ENCODE measurements around the gene HSPA8. TPM values are rescaled to one million over a fixed set of nuclear protein-coding genes. Genes with fewer than 3 reads are reported as not detected.
A peak's percentile ranks its signal among the peaks of the same experiment; 100 is the strongest.

The HSPA8 gene
- total RNA-seq, 1 experiment from 2014 or later = 1,124 TPM

DNA sequence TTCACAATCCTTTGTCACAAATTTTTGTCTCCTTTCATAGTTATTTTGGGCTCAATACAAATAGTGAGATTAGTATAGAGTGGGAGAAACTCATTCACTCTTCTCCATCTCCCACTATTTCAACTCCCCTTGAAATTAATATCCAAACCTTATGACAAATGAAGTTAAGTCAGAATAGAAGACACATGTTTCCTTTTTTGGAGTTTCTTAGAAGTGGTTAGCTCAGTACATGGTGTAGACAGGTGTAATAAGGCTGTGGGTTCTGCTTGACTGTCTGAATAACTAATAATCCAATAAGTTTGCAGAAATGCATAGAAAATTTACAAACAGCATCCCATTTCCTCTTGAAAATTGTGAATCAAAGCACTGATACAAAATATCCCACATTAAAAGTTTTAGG, 10.8 kb upstream of the HSPA8 start:
- no peaks in the 10 kb centered on the region for H3K9me3 Mint-ChIP-seq
- DNase-seq (ENCODE audit: low spot score) (no peak), ATAC-seq (no peak)
- POLR2A ChIA-PET = no interaction called here
- H3K27ac Mint-ChIP-seq = no peak overlapping the region
- H3K4me1 Mint-ChIP-seq = peaks cover 36% of the 10 kb centered on the region
- H3K4me3 Mint-ChIP-seq = no peak overlapping the region
- CTCF ChIA-PET = interaction anchor here (1.3 kb wide), 1 partner anchor 189 kb away, joined by 3 read pairs; no protein-coding TSS in a partner anchor
- no peaks in the 10 kb centered on the region for H3K27me3 Mint-ChIP-seq (ENCODE audit: low read depth)
- peaks cover 5% of the 10 kb centered on the region; the same call in 1 of the 2 replicates for H3K36me3 Mint-ChIP-seq
- no peak for TF ChIP-seq JAZF1 (CRISPR knock-in tag; IDR thresholded peaks at IDR 0.05)
- TF ChIP-seq ZMAT4 (CRISPR knock-in tag; IDR thresholded peaks at IDR 0.05) = no peak

DNA sequence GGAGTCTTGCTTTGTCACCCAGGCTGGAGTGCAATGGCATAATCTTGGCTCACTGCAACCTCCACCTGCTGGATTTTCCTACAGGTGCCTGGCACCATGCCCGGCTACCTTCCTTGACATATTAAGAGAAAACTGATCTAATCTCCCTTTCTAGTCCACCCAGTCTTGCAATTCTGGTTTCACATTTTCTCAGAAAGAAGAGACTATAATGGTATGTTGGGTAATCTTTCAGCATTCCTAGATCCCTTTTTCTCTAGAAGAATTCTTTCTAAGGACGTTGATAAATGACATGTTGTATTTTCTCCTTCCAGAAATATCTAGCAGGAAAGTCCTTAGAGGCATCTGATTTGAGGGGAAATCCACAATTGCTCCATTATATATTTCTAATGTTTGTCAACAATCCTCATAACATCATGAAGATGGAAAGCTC, 10.4 kb upstream of the HSPA8 start:
- no peak for ATAC-seq
- Mint-ChIP-seq H3K9me3 (no peaks in the 10 kb centered on the region), H3K27me3 (ENCODE audit: low read depth) (no peaks in the 10 kb centered on the region), H3K27ac (no peak overlapping the region), H3K4me1 (peaks cover 36% of the 10 kb centered on the region), H3K4me3 (no peak overlapping the region), H3K36me3 (peaks cover 5% of the 10 kb centered on the region; the same call in 1 of the 2 replicates)
- DNase-seq (ENCODE audit: low spot score) = no peak
- ChIA-PET POLR2A (interaction anchor here (0.6 kb wide), 1 partner anchor 17 kb away, joined by 5 read pairs; no protein-coding TSS in a partner anchor), CTCF (interaction anchor here (1.1 to 1.4 kb wide), 2 partner anchors 18 to 49 kb away, joined by 3 read pairs; no protein-coding TSS in a partner anchor)
- TF ChIP-seq ETV6 (CRISPR knock-in tag; IDR thresholded peaks at IDR 0.05) (no peak), ZNF425 (CRISPR knock-in tag; conservative IDR thresholded peaks at IDR 0.05) (no peak), ZNF423 (CRISPR knock-in tag; IDR thresholded peaks at IDR 0.05) (no peak), ZNF138 (CRISPR knock-in tag; conservative IDR thresholded peaks at IDR 0.05) (no peak), MYBL2 (CRISPR knock-in tag; IDR thresholded peaks at IDR 0.05) (no peak)

GRCh38 chr11:123069908-123070821, 8.2 kb upstream of the HSPA8 start:
- ChIA-PET CTCF (interaction anchor here (0.7 to 1.4 kb wide), 3 partner anchors 16 to 207 kb away, joined by 3 to 5 read pairs (median 4); no protein-coding TSS in a partner anchor), POLR2A (interaction anchor here (1.1 kb wide), 1 partner anchor 8 kb away, joined by 3 read pairs; the partner anchor contains the start of gene HSPA8)
- Mint-ChIP-seq H3K36me3 (peaks cover 7% of the 10 kb centered on the region; the same call in 1 of the 2 replicates), H3K9me3 (no peaks in the 10 kb centered on the region), H3K4me3 (0 out of 2 replicates have a peak overlapping the region, but pooled peaks have one; percentile 21), H3K4me1 (peaks cover 41% of the 10 kb centered on the region), H3K27ac (peak overlapping the region; percentile 66), H3K27me3 (ENCODE audit: low read depth) (no peaks in the 10 kb centered on the region)
- ATAC-seq = no peak
- TF ChIP-seq, protein P1, sequence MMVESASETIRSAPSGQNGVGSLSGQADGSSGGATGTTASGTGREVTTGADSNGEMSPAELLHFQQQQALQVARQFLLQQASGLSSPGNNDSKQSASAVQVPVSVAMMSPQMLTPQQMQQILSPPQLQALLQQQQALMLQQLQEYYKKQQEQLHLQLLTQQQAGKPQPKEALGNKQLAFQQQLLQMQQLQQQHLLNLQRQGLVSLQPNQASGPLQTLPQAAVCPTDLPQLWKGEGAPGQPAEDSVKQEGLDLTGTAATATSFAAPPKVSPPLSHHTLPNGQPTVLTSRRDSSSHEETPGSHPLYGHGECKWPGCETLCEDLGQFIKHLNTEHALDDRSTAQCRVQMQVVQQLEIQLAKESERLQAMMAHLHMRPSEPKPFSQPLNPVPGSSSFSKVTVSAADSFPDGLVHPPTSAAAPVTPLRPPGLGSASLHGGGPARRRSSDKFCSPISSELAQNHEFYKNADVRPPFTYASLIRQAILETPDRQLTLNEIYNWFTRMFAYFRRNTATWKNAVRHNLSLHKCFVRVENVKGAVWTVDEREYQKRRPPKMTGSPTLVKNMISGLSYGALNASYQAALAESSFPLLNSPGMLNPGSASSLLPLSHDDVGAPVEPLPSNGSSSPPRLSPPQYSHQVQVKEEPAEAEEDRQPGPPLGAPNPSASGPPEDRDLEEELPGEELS (CRISPR knock-in tag; IDR thresholded peaks at IDR 0.05) = no peak
- TF ChIP-seq GTF2I (CRISPR knock-in tag; conservative IDR thresholded peaks at IDR 0.05) = no peak
- TF ChIP-seq, protein P2, sequence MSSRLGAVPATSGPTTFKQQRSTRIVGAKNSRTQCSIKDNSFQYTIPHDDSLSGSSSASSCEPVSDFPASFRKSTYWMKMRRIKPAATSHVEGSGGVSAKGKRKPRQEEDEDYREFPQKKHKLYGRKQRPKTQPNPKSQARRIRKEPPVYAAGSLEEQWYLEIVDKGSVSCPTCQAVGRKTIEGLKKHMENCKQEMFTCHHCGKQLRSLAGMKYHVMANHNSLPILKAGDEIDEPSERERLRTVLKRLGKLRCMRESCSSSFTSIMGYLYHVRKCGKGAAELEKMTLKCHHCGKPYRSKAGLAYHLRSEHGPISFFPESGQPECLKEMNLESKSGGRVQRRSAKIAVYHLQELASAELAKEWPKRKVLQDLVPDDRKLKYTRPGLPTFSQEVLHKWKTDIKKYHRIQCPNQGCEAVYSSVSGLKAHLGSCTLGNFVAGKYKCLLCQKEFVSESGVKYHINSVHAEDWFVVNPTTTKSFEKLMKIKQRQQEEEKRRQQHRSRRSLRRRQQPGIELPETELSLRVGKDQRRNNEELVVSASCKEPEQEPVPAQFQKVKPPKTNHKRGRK (CRISPR knock-in tag; IDR thresholded peaks at IDR 0.05; ENCODE audit: borderline replicate concordance) = no peak
- TF ChIP-seq ZNF671 (CRISPR knock-in tag; IDR thresholded peaks at IDR 0.05) = no peak
- TF ChIP-seq ZNF219 (CRISPR knock-in tag; IDR thresholded peaks at IDR 0.05; ENCODE audit: borderline replicate concordance) = no peak
- no peak for TF ChIP-seq ZSCAN18 (CRISPR knock-in tag; IDR thresholded peaks at IDR 0.05)
- TF ChIP-seq GABPB1 (CRISPR knock-in tag; IDR thresholded peaks at IDR 0.05) = no peak
- no peak for TF ChIP-seq E2F1 (CRISPR knock-in tag; IDR thresholded peaks at IDR 0.05)
- no peak for TF ChIP-seq FOXP1 (CRISPR knock-in tag; IDR thresholded peaks at IDR 0.05; ENCODE audit: borderline replicate concordance)
- TF ChIP-seq MYBL2 (CRISPR knock-in tag; IDR thresholded peaks at IDR 0.05) = no peak
- TF ChIP-seq ZBTB21 (CRISPR knock-in tag; IDR thresholded peaks at IDR 0.05; ENCODE audit: borderline replicate concordance) = no peak
- TF ChIP-seq, protein P3, sequence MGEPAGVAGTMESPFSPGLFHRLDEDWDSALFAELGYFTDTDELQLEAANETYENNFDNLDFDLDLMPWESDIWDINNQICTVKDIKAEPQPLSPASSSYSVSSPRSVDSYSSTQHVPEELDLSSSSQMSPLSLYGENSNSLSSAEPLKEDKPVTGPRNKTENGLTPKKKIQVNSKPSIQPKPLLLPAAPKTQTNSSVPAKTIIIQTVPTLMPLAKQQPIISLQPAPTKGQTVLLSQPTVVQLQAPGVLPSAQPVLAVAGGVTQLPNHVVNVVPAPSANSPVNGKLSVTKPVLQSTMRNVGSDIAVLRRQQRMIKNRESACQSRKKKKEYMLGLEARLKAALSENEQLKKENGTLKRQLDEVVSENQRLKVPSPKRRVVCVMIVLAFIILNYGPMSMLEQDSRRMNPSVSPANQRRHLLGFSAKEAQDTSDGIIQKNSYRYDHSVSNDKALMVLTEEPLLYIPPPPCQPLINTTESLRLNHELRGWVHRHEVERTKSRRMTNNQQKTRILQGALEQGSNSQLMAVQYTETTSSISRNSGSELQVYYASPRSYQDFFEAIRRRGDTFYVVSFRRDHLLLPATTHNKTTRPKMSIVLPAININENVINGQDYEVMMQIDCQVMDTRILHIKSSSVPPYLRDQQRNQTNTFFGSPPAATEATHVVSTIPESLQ (CRISPR knock-in tag; IDR thresholded peaks at IDR 0.05) = no peak
- DNase-seq (ENCODE audit: low spot score) = no peak

Data from WTC11 (cell line).